ENCODE data around the gene SEC14L5.

DNA sequence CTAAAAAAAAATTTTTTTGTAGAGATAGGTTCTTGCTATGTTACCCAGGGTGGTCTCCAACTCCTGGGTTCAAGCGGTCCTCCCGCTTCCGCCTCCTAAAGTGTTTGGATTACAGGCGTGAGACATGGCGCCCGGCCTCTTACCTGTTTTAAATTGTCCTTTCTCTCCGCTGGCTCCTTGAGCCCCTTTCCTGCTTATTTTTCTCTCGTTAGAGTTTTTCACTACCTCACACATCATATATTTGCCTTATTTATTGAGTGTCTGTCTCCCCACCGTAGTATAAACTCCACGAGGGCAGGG, 760 bp upstream of the SEC14L5 start:
- TF ChIP-seq, protein P1, sequence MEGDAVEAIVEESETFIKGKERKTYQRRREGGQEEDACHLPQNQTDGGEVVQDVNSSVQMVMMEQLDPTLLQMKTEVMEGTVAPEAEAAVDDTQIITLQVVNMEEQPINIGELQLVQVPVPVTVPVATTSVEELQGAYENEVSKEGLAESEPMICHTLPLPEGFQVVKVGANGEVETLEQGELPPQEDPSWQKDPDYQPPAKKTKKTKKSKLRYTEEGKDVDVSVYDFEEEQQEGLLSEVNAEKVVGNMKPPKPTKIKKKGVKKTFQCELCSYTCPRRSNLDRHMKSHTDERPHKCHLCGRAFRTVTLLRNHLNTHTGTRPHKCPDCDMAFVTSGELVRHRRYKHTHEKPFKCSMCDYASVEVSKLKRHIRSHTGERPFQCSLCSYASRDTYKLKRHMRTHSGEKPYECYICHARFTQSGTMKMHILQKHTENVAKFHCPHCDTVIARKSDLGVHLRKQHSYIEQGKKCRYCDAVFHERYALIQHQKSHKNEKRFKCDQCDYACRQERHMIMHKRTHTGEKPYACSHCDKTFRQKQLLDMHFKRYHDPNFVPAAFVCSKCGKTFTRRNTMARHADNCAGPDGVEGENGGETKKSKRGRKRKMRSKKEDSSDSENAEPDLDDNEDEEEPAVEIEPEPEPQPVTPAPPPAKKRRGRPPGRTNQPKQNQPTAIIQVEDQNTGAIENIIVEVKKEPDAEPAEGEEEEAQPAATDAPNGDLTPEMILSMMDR (IDR thresholded peaks at IDR 0.05; ENCODE audit: insufficient read depth, low read depth, low read length) = no peak
- TF ChIP-seq EZH2 (IDR thresholded peaks at IDR 0.05; ENCODE audit: insufficient read depth, low read length) = no peak

Data from astrocyte (in vitro differentiated cells and primary cell).